Measurements from ENCODE around the gene DVL1. TPM values are rescaled to one million over a fixed set of nuclear protein-coding genes. Genes with fewer than 3 reads are reported as not detected.

Gene DVL1
- total and polyA plus RNA-seq, 2 of the 13 experiments (the other 11 are each of a cell fraction or from before 2014, with no cell fraction given) = 30.8 to 60.4 TPM

- TF ChIP-seq ZNF687 (CRISPR knock-in tag; IDR thresholded peaks at IDR 0.05) (peak; percentile 69), BATF2 (CRISPR knock-in tag; IDR thresholded peaks at IDR 0.05) (no peak), ETV6 (CRISPR knock-in tag; conservative IDR thresholded peaks at IDR 0.05) (no peak), HNF1B (CRISPR knock-in tag; IDR thresholded peaks at IDR 0.05) (no peak), SCMH1 (CRISPR knock-in tag; IDR thresholded peaks at IDR 0.05; ENCODE audit: borderline replicate concordance) (no peak), ZSCAN21 (CRISPR knock-in tag; IDR thresholded peaks at IDR 0.05; ENCODE audit: borderline replicate concordance) (no peak), SOX6 (IDR thresholded peaks at IDR 0.05) (no peak), SOX6 (CRISPR knock-in tag; IDR thresholded peaks at IDR 0.05) (no peak), HNF1A (IDR thresholded peaks at IDR 0.05; ENCODE audit: low read depth) (no peak), HNF1A (CRISPR knock-in tag; IDR thresholded peaks at IDR 0.05; ENCODE audit: borderline replicate concordance) (no peak), GABPA (IDR thresholded peaks at IDR 0.05; ENCODE audit: low read depth, low read length) (no peak), GABPA (CRISPR knock-in tag; IDR thresholded peaks at IDR 0.05; ENCODE audit: low read depth) (no peak), HOXA9 (CRISPR knock-in tag; IDR thresholded peaks at IDR 0.05; ENCODE audit: borderline replicate concordance) (no peak), CHD2 (IDR thresholded peaks at IDR 0.05; ENCODE audit: low read depth, low read length) (no peak), ZNF224 (CRISPR knock-in tag; IDR thresholded peaks at IDR 0.05) (no peak), JUND (CRISPR knock-in tag; IDR thresholded peaks at IDR 0.05) (no peak), HMG20A (CRISPR knock-in tag; IDR thresholded peaks at IDR 0.05; ENCODE audit: borderline replicate concordance) (no peak), ZNF639 (CRISPR knock-in tag; conservative IDR thresholded peaks at IDR 0.05) (no peak), MAX (IDR thresholded peaks at IDR 0.05) (peak; percentile 68), ZNF484 (CRISPR knock-in tag; IDR thresholded peaks at IDR 0.05; ENCODE audit: borderline replicate concordance, low read depth) (no peak)
Measured at GRCh38 chr1:1355416-1355815, 6.2 kb upstream of the DVL1 start (continued).

All from HepG2 (cell line).